Left ventricle myocardium inferior (tissue), 1 donor: Measurements from ENCODE around the gene ATP4A. TPM values are rescaled to one million over a fixed set of nuclear protein-coding genes. Genes with fewer than 3 reads are reported as not detected.

ENCODE experiments used
- DNase-seq: peaks from one replicate; pipeline ENCODE4 v3.0.0-alpha.2; 2020
- H3K27ac ChIP-seq: fragments of 200-600 bp; replicated peaks from 2 replicates; pipeline ENCODE4 v1.8.0; 2021
- H3K27me3 ChIP-seq: fragments of 200-600 bp; 2 replicates; pipeline ENCODE4 v1.8.0; 2021; ENCODE audit warnings: low read depth
- H3K36me3 ChIP-seq: fragments of 200-600 bp; 2 replicates; pipeline ENCODE4 v1.8.0; 2021
- H3K4me1 ChIP-seq: fragments of 200-600 bp; 2 replicates; pipeline ENCODE4 v1.8.0; 2021
- H3K4me3 ChIP-seq: fragments of 200-600 bp; 2 replicates; pipeline ENCODE4 v1.8.0; 2021; ENCODE audit warnings: mild to moderate bottlenecking, moderate library complexity
- H3K9me3 ChIP-seq: fragments of 200-600 bp; replicated peaks from 2 replicates; pipeline ENCODE4 v1.8.0; 2021
- intact Hi-C: fragments of 100-400 bp; cut with micrococcal nuclease; formaldehyde crosslinking; loops from one replicate; pipeline ENCODE4 v1.11.0; 2022
- total RNA-seq: library from RNA; stranded (reverse); fragmentation: NEBNext Ultra II Directional; extraction: Animal tissue kit (Norgen Biotek cat#: 25700); gene quantifications from one replicate; pipeline ENCODE4 v1.2.1, GENCODE V29; 2021
- TF ChIP-seq, protein P1 (sequence below): fragments of 200-600 bp; IDR thresholded peaks from 2 replicates; pipeline ENCODE4 v1.8.0; 2021; ENCODE audit warnings: antibody characterized with exemption, mild to moderate bottlenecking, borderline replicate concordance
- donor health status: DM: no; HTN: yes; CAD: no; lungs with severe emphysema.

Gene ATP4A
- total RNA-seq, 1 donor from 2014 or later: not detected

DNA sequence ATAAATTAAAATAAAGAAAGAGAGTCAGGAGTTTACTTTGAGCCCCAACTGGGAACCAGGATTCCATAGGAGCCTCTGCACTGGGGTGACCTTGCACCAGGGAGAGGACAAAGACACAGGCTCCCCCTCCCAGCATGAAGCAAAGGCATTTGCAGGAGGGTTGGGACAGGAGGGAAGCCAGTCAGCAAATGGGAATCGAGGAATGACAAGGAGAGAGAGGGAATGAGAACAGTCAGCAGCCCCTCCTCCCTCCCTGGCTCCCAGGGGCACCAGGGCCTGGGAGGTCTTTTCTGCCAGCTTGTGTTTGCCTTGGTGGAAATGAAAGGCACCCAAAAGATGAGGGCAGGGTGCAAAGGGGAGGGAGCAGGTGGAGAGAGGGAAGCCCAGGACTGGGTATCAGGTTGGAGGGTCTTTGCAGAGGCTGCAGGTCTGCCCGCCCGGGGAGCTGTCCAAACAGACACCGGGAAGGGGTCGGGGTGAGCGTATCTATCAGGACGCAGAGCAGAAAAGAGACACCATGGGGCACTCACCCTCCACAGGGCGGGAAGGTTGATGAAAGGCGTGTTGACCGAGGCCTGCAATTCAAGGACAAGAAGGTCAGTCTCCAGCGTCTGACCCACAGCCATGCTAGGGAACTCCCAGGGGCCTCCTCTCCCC lies 39.1 kb downstream of the ATP4A start:
- H3K27ac ChIP-seq: no peak overlapping the region
- H3K36me3 ChIP-seq: no peaks in the 10 kb centered on the region
- peaks cover 83% of the 10 kb centered on the region for H3K27me3 ChIP-seq
- DNase-seq: no peak
- H3K4me3 ChIP-seq: no peak overlapping the region
- H3K9me3 ChIP-seq: no peaks in the 10 kb centered on the region
- intact Hi-C loops: no loop called here
- no peaks in the 10 kb centered on the region for H3K4me1 ChIP-seq
- TF ChIP-seq, protein P1, sequence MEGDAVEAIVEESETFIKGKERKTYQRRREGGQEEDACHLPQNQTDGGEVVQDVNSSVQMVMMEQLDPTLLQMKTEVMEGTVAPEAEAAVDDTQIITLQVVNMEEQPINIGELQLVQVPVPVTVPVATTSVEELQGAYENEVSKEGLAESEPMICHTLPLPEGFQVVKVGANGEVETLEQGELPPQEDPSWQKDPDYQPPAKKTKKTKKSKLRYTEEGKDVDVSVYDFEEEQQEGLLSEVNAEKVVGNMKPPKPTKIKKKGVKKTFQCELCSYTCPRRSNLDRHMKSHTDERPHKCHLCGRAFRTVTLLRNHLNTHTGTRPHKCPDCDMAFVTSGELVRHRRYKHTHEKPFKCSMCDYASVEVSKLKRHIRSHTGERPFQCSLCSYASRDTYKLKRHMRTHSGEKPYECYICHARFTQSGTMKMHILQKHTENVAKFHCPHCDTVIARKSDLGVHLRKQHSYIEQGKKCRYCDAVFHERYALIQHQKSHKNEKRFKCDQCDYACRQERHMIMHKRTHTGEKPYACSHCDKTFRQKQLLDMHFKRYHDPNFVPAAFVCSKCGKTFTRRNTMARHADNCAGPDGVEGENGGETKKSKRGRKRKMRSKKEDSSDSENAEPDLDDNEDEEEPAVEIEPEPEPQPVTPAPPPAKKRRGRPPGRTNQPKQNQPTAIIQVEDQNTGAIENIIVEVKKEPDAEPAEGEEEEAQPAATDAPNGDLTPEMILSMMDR: no peak

DNA sequence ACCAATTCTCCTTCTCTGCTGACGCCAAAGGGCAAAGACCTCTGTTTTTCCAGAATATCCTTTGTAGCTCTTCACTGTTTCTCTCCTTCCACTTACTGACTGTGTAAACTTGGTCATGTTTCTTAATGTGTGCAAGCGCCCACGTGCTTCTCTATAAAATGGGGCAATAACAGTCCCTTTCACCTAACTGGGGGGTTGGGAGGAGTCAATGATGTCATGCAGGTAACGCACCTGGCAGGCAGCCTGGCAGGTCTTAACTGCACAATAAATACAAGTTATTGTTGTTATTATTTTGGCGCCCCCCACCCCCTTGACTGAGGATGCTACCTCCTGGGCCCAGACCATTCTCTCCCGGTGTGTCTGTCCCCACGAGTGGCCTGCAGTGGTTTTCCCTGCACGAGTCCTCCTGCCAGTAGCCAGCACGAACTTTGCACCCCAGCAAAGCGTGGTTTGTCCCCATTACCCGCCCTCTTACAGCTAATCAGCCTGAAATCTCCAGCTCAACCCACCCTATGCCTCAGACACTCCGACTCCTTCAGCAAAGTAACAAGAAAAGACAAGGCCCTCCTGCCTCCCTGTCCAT lies 40.6 kb downstream of the ATP4A start:
- peaks cover 78% of the 10 kb centered on the region for H3K27me3 ChIP-seq
- H3K4me1 ChIP-seq: no peaks in the 10 kb centered on the region
- H3K9me3 ChIP-seq: no peaks in the 10 kb centered on the region
- H3K27ac ChIP-seq: no peak overlapping the region
- DNase-seq: no peak
- no peak overlapping the region for H3K4me3 ChIP-seq
- no peaks in the 10 kb centered on the region for H3K36me3 ChIP-seq
- intact Hi-C loops: no loop called here
- TF ChIP-seq, protein P1: no peak

DNA sequence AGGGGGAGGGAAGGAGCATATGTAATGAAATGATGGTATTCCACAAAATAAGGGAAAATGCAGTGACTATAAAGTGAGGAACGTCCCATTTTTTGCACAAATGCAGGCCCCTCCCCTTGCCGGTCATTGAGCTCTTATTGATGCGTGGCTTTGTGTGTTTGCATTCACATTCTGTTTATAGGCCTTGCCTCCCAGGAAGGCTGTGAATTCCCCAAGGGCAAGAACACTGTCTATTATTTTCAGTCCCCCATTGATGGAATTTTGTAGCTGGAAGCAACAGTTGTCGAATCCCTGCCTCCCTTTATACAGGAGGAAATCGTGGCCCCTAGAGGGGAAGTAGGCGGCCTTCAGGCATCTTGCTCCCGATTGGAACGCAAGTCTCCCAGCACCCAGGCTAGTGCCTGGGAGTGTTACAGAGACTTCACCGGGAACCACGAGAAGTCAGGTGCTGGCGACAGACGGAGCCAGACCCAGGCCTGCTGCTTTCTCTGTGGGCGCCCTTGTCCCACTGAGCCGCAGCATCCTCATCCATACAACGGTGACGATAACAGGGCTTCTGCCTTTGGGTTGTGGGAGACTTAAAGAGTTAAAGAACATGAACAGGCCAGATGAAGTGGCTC lies 42.2 kb downstream of the ATP4A start:
- no peak for DNase-seq
- Histone ChIP-seq H3K9me3 (no peaks in the 10 kb centered on the region), H3K27ac (no peak overlapping the region), H3K36me3 (no peaks in the 10 kb centered on the region), H3K4me1 (no peaks in the 10 kb centered on the region), H3K27me3 (peaks cover 65% of the 10 kb centered on the region), H3K4me3 (no peak overlapping the region)
- intact Hi-C loops: no loop called here
- TF ChIP-seq, protein P1: no peak

DNA sequence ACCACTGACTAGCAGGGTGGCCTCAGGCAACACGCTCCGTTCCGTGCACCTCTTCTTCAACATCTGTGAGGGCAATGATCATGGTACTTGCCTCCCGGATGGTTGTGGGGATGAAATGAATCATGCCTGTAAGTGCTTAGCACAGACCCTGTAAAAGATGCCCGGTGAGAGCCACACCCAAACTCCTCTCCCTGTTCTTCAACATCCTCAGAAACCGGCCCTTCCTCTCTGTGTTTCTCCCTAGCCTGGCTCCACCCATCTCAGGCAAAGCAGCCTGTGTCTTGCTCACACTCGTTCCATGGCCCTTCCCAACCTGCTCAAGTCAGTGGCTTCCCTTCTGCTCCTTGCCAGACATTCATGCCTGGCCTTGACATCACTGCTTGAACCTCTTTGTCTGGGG lies 44.2 kb downstream of the ATP4A start:
- Histone ChIP-seq H3K27me3 (peaks cover 65% of the 10 kb centered on the region), H3K4me3 (no peak overlapping the region), H3K4me1 (peaks cover 1% of the 10 kb centered on the region), H3K9me3 (no peaks in the 10 kb centered on the region), H3K36me3 (no peaks in the 10 kb centered on the region), H3K27ac (no peak overlapping the region)
- intact Hi-C loops: no loop called here
- no peak for DNase-seq
- TF ChIP-seq, protein P1: no peak

DNA sequence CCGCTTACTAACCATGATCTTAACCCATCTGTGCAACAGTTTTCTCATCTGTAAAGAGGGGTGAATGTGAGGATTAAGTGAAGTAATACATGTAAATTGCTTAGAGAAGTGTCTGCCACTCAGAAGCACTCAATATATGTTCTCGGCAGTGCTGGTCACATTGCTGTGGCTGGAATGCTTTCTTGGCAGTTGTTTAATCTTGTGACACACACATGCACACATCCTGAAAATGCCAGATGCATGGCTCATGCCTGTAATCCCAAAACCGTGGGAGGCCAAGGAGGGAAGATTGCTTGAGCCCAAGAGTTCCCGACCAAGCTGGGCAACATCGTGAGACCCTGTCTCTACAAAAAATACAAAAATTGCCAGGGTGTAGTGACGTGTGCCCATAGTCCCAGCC lies 45.1 kb downstream of the ATP4A start:
- Histone ChIP-seq H3K27ac (no peak overlapping the region), H3K27me3 (peaks cover 66% of the 10 kb centered on the region), H3K9me3 (no peaks in the 10 kb centered on the region), H3K36me3 (no peaks in the 10 kb centered on the region), H3K4me3 (no peak overlapping the region), H3K4me1 (peaks cover 4% of the 10 kb centered on the region)
- intact Hi-C loops: no loop called here
- TF ChIP-seq, protein P1: no peak
- no peak for DNase-seq
